HG02870 (cell line): ENCODE data around the gene PKNOX2.
"Not testable (repeated sequence)": the region's sequence is repeated elsewhere in the genome, so short reads cannot be mapped to it uniquely, and the experiment has no call there.

Source experiments
- ATAC-seq: cut with Tn5 transposase; IDR thresholded peaks from one replicate; pipeline ENCODE4 v1.9.1; 2021; ENCODE audit warnings: mild to moderate bottlenecking, moderate library complexity; ENCODE audit not compliant: unreplicated experiment

Gene PKNOX2

GRCh38 chr11:125200441-125200840 lies 35.9 kb downstream of the PKNOX2 start:
- ATAC-seq = no peak

DNA sequence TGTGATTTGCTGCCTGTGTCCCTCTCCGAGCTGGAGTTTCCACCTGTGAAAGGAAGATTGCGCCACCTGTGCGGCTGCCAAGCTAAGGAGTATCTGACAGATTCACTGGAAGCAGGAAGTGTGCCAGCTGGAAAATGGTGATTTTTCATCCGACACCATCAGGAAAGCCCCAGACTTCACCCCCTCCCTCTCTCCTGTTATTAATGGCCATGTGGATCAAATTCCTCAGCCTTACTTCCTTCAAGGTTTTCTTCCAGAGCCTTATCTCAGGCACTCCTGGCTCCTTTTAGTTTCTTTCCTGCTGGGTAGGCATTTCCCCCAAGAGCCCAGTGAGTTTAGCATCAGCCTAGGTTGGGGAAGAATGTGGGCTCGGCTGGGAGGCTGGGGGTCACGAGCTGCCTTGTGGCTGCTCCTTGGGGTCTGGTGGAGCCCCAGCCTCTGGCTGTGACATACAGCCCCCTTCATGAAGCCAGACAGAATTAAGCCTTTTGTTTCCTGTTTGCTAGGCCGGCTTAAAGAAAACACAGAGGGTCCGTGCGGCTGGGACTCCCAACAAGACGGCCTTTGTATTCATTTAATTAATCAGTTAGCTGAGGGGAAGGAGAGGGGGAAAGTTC lies 37.1 kb downstream of the PKNOX2 start:
- ATAC-seq = no peak

DNA sequence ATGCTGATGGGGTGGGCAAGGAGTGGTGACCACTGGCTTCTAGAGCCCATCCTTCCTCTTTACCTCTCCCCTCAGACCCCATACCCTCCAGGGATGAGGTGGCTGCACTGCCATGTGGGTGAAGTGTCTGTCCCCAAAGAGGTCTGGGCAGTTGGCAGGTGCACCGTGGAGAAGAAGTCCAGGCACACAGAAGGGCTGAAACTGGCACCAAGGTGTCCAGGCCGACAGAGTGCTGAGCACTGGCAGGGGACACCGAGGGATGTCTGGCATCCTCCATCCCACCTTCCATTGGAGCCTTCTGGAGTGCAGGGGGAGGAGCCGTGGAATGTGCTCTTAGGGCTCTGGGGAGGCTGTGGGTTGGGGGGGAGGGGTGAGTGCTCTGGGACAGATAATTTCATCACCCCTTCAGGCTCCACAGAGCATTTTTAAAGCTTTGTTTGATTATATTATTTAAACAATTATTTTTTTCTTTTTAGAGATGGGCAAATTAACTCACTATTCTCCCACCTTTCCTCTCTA lies 37.9 kb downstream of the PKNOX2 start:
- no peak for ATAC-seq

DNA sequence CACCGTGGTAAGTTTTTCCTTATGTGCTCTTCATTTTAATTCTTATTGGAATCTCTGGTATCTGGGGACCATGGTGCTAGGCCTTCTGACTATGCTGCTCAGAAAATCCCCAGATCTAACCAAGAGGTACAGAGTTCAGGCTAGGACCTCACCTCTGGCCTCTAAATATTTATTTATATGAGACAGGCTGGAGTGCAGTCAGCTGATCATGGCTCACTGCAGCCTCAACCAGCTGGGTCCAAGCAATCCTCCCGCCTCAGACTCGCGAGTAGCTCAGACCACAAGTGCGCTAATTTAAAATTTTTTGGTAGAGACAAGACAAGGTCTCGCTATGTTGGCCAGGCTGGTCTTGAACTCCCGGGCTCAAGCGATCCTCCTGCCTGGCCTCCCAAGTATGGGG lies 38.4 kb downstream of the PKNOX2 start:
- no peak for ATAC-seq

DNA sequence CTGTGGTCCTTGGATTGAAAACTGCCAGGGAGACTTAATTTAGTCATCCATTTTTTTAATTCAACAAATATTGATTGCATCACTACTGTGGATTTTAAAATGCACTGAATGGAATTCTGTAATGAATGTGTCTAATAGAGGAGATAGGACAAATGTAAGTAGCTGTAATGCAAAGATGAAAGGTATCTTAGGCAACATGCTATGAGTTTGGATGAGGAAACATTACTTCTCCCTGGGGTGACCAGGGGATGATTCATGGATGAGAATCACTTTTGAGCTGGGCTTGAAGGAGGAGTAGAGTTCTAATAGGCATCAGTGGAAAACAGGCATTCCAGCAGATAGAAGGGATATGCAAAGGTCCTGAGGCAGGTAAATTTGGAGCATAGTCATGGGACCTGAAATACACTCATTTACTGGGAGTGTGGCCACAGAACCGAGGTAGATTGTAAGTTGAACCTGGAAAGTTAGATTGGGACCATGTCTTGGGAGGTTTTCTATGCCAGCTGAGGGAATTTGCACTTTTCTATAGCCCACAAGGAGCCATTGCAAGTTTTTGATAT lies 43.4 kb downstream of the PKNOX2 start:
- no peak for ATAC-seq

DNA sequence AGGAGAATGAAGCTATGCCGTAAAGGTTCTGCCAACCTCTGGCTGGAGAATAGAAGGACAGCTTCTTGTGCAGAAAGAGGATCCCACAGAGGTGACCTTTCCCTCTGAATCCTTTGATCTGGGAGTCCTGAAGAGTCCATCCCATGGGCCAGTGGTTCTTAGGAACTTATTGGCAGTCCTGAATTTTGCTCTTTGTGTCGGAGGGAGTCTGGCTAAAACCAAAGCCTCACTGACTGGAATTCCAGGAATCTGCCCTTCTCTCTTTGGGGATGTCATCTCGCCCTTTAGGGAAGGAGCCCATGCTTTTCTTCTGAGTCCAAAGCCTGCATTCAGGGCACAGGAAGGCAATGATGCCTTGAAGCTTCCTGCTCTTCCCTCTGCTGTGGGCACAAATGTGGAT lies 45.5 kb downstream of the PKNOX2 start:
- no peak for ATAC-seq

- no peak for ATAC-seq
These were observed 46.8 kb downstream of the PKNOX2 start for GRCh38 chr11:125211191-125211947.

DNA sequence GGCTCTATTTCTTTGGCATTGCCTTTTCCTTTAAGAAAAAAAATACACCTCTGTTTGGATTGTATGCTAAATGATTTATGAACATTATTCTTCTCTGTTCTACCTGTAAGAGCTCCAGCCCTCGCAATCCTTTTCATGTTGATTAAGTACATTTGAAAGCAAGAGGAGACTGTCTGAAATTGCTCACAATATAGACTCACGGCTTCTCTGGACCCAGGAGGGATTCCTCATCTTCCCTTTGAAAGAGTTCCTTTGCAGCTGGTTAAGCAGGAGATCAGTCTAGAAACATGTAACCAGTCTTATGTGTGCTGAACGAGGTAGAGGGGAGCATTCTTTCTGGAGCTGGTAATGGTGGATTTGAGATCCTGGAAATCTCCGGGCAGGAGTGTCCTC lies 47.4 kb downstream of the PKNOX2 start:
- no peak for ATAC-seq

DNA sequence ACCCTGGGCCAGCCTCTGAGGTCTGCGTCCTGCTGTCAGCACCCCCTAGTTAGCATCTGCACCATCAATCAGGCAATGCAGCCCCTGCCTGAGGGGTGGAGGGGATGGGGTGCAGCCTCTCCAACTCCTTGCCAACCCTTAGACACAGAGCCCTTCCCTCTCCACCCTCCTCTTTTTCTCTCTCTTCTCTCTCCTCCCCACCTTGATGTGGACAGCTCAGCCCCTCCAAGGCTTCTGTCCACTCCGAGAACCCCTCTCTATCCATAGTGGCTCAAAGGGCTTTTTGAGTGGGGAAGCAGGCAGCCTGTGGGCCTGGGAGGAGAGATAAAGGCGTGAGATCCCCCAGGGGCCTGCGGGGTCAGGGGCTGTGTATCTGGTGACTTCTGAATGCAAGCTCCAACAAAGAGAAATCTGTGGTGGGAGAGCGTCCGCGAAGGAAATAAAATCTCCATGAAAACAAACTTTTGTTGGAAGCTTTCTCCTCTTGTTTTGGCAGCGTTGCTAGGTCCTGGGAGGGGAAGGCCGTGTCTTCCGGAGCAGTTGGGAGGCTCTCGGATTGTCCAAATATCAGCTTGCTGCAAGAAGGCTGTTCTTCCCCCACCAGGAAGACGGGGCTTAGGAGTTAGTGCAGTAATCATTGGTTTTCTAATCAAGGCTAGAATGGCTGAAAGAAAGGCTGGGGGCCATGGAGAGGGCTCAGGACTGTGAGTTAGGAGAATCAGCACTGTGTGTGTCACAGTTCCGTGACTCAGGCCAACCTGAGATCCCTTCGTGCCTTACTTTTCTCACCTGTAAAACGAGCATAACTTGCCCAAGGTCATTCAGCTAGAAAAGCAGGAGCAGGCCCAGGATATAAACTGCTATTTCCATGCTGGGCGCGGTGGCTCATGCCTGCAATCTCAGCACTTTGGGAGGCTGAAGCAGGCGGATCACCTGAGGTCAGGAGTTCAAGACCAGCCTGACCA lies 50.3 kb downstream of the PKNOX2 start:
- no peak for ATAC-seq

- ATAC-seq = no peak
These were observed 51.4 kb downstream of the PKNOX2 start for GRCh38 chr11:125215976-125216375.

DNA sequence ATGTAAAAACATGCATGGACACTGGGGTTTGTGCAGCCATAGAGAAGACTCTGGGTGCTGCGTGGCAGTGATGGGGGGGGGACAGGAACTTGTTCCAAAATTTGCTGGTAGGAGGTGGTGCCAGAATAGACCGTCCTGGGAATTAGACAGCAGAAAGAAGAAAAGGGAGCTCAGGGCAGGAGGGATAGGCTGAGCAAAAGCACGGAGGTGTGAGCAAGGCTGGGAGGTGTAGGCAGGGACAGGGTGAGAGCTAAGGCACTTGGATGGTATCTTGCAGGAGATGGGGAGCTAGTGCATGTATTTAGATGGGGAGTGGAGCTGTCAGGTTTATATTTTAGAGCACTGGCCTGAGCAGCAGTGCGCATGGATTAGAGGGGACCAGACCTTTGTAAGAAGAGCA lies 53.8 kb downstream of the PKNOX2 start:
- ATAC-seq = no peak

DNA sequence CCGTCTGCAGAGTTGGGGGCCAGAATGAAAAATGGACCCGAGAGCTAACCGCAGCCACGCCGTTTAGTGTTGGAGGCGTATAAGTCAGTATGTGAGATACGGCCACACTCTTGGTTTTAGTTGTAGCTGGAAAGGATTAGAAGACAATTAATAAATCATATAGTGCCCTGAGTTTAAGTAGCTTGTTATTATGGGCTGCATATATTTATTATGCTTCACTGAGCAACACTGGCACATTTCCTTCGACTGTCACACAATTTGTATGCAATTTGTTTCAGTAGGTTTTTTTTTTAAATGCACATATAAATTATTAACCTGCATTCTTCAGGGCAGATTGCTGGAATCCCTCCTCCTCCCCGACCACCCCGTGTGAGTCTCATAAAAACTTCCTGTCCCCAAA lies 56.9 kb downstream of the PKNOX2 start:
- ATAC-seq = no peak

GRCh38 chr11:125222494-125222893 lies 57.9 kb downstream of the PKNOX2 start:
- ATAC-seq = no peak

DNA sequence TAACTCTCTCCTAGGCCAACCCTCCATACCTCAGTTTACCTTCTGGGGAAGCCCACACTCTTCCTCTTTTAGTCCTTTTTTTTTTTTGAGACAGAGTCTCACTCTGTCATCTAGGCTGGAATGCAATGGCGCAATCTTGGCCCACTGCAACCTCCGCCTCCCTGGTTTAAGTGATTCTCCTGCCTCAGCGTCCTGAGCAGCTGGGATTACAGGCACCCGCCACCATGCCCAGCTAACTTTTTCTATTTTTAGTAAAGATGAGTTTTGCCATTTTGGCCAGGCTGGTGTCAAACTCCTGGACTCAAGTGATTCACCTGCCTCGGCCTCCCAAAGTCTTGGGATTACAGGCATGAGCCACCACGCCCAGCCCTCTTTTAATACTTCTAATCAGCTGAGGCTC lies 58.6 kb downstream of the PKNOX2 start:
- ATAC-seq = not testable (repeated sequence)

DNA sequence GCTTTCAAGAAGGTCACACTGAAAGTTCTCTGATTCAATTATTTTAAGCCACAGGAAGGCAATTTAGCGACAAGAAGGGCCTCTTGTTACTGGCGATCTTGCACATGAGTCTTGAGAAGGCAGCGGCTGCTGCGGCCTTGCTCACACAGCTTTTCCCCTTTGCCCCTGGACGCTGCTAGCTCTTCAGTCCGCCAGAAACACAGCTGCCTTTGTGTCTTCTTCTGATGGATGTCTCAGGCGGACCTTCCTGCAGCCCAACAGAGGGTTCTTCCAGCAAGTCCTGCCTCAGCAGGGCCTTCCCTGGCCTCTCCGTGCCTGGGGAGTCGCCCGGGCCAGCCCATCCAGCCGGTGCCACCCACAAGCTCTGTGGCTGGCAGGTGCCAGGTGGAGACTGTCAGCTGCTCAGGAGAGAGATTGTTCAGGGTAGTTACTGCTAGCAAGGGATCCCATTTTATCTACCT lies 59.4 kb downstream of the PKNOX2 start:
- ATAC-seq = no peak

DNA sequence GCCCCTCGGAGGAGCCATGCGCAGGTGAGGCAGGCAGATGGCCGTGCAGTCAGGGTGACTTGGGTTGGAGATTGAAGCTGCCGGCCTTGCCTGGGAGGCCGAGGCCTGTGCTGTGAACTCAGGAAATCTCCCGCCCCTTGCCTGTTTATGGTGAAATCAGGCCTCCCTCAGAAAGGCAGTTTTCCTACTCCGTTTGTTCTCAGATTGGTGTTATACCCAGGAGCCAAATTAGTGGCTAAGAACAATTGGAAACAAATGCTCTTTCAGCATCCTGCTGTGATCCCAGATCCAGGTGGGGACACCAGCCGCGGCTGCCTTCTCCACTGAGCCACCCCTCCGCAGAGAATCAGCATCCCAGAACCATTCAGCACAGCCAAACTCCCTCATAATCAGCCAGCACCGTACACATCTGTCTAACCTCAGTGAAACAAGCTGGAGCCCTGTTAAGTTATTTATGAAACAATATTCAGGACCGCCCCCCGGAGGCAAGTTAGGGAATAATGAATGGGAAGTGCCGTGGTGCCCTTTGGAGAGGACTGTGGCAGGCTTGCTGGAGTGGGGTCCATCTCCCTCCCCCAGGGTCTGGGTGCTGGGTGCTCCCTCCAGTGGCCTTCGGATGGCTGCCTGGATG lies 60.0 kb downstream of the PKNOX2 start:
- no peak for ATAC-seq

DNA sequence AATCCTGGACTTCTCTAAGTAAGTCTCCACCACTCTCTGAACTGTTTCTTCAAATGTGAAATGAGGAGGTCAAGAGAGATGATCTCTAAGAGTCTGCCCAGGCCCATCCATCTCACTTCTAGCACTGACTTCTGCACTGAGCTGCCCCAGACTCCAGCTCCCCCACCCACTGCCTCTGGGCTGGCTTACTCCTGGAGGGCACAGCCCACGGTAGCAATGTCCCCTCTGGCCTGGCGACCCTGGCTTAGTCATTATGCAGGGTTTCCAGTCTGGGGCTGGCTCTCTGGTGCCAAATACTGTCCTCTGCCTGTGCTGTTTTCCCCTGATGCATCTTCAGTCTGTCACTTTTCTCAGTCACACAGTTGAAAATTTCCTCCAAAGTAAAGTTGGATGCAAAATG lies 60.9 kb downstream of the PKNOX2 start:
- no peak for ATAC-seq

DNA sequence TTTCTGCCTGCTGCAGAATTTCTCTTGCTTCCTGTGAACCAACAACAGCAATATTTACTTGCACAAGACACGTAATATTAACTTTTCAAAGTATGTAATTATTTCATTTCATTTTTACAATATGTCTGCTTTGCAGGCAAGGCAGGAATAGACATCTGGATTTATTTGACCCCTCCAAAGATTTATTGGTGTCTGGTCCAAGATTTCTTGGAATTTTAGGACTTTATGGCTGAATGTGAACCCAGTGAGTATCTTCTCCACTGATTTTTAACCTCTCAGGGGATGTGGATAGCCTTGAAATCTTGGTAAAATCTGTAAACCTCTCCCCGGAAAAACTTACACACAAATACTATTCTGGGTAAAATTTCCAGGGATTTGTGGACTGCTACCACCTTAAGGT lies 61.5 kb downstream of the PKNOX2 start:
- no peak for ATAC-seq

GRCh38 chr11:125226706-125227105 lies 62.2 kb downstream of the PKNOX2 start:
- ATAC-seq = no peak

GRCh38 chr11:125227151-125227550 lies 62.6 kb downstream of the PKNOX2 start:
- no peak for ATAC-seq

GRCh38 chr11:125228445-125228844 lies 63.9 kb downstream of the PKNOX2 start:
- no peak for ATAC-seq
